Measurements from ENCODE around the gene BEND2.

- TF ChIP-seq MAFF (IDR thresholded peaks at IDR 0.05; ENCODE audit: low read depth, low read length) (no peak), ZFAT (CRISPR knock-in tag; conservative IDR thresholded peaks at IDR 0.05) (no peak)
These were observed 60.3 kb downstream of the BEND2 start for GRCh38 chrX:18160369-18160768.
